H9 (cell line): ENCODE measurements around the gene OTULINL. TPM values are rescaled to one million over a fixed set of nuclear protein-coding genes. Genes with fewer than 3 reads are reported as not detected.

Source experiments
- DNase-seq: peaks from one replicate; pipeline ENCODE4 v3.0.0-alpha.2; 2017
- H2AFZ ChIP-seq: one replicate; pipeline ENCODE4 v1.6.1; 2013; ENCODE audit warnings: mild to moderate bottlenecking, low read length, control low read depth, moderate library complexity
- H2AK5ac ChIP-seq: 2 replicates; pipeline ENCODE4 v1.6.1; 2013; ENCODE audit warnings: low read length, control low read depth, mixed read lengths; ENCODE audit not compliant: insufficient read length
- H2BK120ac ChIP-seq: one replicate; pipeline ENCODE4 v1.6.1; 2013; ENCODE audit warnings: low read depth, mild to moderate bottlenecking, low read length, control low read depth, inconsistent platforms; ENCODE audit not compliant: poor library complexity, severe bottlenecking
- H2BK12ac ChIP-seq: 2 replicates; pipeline ENCODE4 v1.6.1; 2013; ENCODE audit warnings: low read length, control low read depth, mixed read lengths, low read depth; ENCODE audit not compliant: insufficient read length
- H2BK15ac ChIP-seq: 2 replicates; pipeline ENCODE4 v1.6.1; 2013; ENCODE audit warnings: low read depth, low read length, control low read depth
- H2BK20ac ChIP-seq: one replicate; pipeline ENCODE4 v1.6.1; 2013; ENCODE audit warnings: low read depth, mild to moderate bottlenecking, low read length, control low read depth, inconsistent platforms; ENCODE audit not compliant: poor library complexity, severe bottlenecking
- H2BK5ac ChIP-seq: 2 replicates; pipeline ENCODE4 v1.6.1; 2013; ENCODE audit warnings: low read length, control low read depth, mixed read lengths; ENCODE audit not compliant: insufficient read length
- H3K14ac ChIP-seq: 2 replicates; pipeline ENCODE4 v1.6.1; 2013; ENCODE audit warnings: low read length, control low read depth; ENCODE audit not compliant: insufficient read depth
- H3K18ac ChIP-seq: 2 replicates; pipeline ENCODE4 v1.6.1; 2013; ENCODE audit warnings: low read depth, mild to moderate bottlenecking, mixed read lengths, low read length, control low read depth; ENCODE audit not compliant: insufficient read length
- H3K23ac ChIP-seq: 2 replicates; pipeline ENCODE4 v1.6.1; 2013; ENCODE audit warnings: low read length, control low read depth, mixed read lengths, low read depth; ENCODE audit not compliant: insufficient read length
- H3K23me2 ChIP-seq: 2 replicates; pipeline ENCODE4 v1.6.1; 2013; ENCODE audit warnings: low read depth, mild to moderate bottlenecking, mixed read lengths, low read length, control low read depth; ENCODE audit not compliant: insufficient read length, poor library complexity, severe bottlenecking
- H3K27ac ChIP-seq: 2 replicates; pipeline ENCODE4 v1.5.1; 2013; ENCODE audit warnings: low read length, control low read depth, mixed read lengths, low read depth; ENCODE audit not compliant: insufficient read length
- H3K27me3 ChIP-seq: 2 replicates; pipeline ENCODE4 v1.6.1; 2013; ENCODE audit warnings: low read length, control low read depth, inconsistent platforms; ENCODE audit not compliant: insufficient read depth
- H3K4ac ChIP-seq: 2 replicates; pipeline ENCODE4 v1.6.1; 2013; ENCODE audit warnings: low read depth, mild to moderate bottlenecking, control low read depth, inconsistent platforms, low read length, moderate library complexity
- H3K4me1 ChIP-seq: 2 replicates; pipeline ENCODE4 v1.6.1; 2013; ENCODE audit warnings: low read length, control low read depth, inconsistent platforms; ENCODE audit not compliant: insufficient read depth
- H3K4me2 ChIP-seq: 2 replicates; pipeline ENCODE4 v1.6.1; 2013; ENCODE audit warnings: low read length, control low read depth, mixed read lengths; ENCODE audit not compliant: insufficient read length, insufficient read depth
- H3K56ac ChIP-seq: 2 replicates; pipeline ENCODE4 v1.6.1; 2013; ENCODE audit warnings: low read depth, mild to moderate bottlenecking, mixed read lengths, low read length, control low read depth; ENCODE audit not compliant: insufficient read length
- H3K79me1 ChIP-seq: 2 replicates; pipeline ENCODE4 v1.6.1; 2013; ENCODE audit warnings: low read depth, mild to moderate bottlenecking, moderate library complexity, low read length, control low read depth, inconsistent platforms; ENCODE audit not compliant: insufficient read depth, poor library complexity, severe bottlenecking
- H3K79me2 ChIP-seq: 2 replicates; pipeline ENCODE4 v1.6.1; 2013; ENCODE audit warnings: low read length, control low read depth, inconsistent platforms; ENCODE audit not compliant: insufficient read depth
- H3K9ac ChIP-seq: 2 replicates; pipeline ENCODE4 v1.6.1; 2013; ENCODE audit warnings: low read length, control low read depth, mixed read lengths; ENCODE audit not compliant: insufficient read length; ENCODE audit errors: extremely low read depth
- H3K9me3 ChIP-seq: one replicate; pipeline ENCODE4 v1.6.1; 2013; ENCODE audit warnings: low read depth, low read length, inconsistent platforms; ENCODE audit not compliant: control insufficient read depth
- H3T11ph ChIP-seq: one replicate; pipeline ENCODE4 v1.6.1; 2013; ENCODE audit warnings: mild to moderate bottlenecking, low read length, control low read depth, inconsistent platforms
- H4K20me1 ChIP-seq: one replicate; pipeline ENCODE4 v1.6.1; 2013; ENCODE audit not compliant: control insufficient read depth, insufficient read length, insufficient read depth
- H4K5ac ChIP-seq: 2 replicates; pipeline ENCODE4 v1.6.1; 2013; ENCODE audit warnings: low read depth, mild to moderate bottlenecking, mixed read lengths, low read length, control low read depth; ENCODE audit not compliant: insufficient read length
- H4K8ac ChIP-seq: replicated peaks from 2 replicates; pipeline ENCODE4 v1.6.1; 2013; ENCODE audit warnings: low read length, control low read depth, mixed read lengths, low read depth; ENCODE audit not compliant: insufficient read length
- H4K91ac ChIP-seq: 2 replicates; pipeline ENCODE4 v1.6.1; 2013; ENCODE audit warnings: low read depth, mild to moderate bottlenecking, moderate library complexity, mixed read lengths, low read length, control low read depth; ENCODE audit not compliant: insufficient read length
- H3K27ac Mint-ChIP-seq, 3 experiments: 2 replicates in 2 of 3; 3 replicates in 1 of 3; pipeline ENCODE4 v1.8.0; 2020 to 2021; ENCODE audit warnings: mixed read lengths in 3 of 3, mild to moderate bottlenecking in 1 of 3, moderate library complexity in 1 of 3
- H3K27me3 Mint-ChIP-seq: 2 replicates; pipeline ENCODE4 v1.8.0; 2021; ENCODE audit warnings: low read depth, mild to moderate bottlenecking, moderate library complexity, mixed read lengths
- H3K36me3 Mint-ChIP-seq, 3 experiments: 2 replicates in 2 of 3; 3 replicates in 1 of 3; pipeline ENCODE4 v1.8.0; 2020 to 2021; ENCODE audit warnings: low read depth in 3 of 3, mixed read lengths in 3 of 3; ENCODE audit not compliant: insufficient read depth in 1 of 3
- H3K4me1 Mint-ChIP-seq, 2 experiments: 2 replicates each; pipeline ENCODE4 v1.8.0; 2020; ENCODE audit warnings: mixed read lengths in 2 of 2
- H3K4me3 Mint-ChIP-seq, 2 experiments: 2 replicates in 1 of 2; 3 replicates in 1 of 2; pipeline ENCODE4 v1.8.0; 2020 to 2021; ENCODE audit warnings: mild to moderate bottlenecking in 2 of 2, mixed read lengths in 2 of 2, moderate library complexity in 1 of 2
- H3K9me3 Mint-ChIP-seq, 2 experiments: 2 replicates in 1 of 2; 3 replicates in 1 of 2; pipeline ENCODE4 v1.8.0; 2020; ENCODE audit warnings: mild to moderate bottlenecking in 2 of 2, mixed read lengths in 2 of 2, moderate library complexity in 1 of 2
- WGBS: extraction: QIAGEN DNeasy Blood & Tissue Kit; methylation state at CpG from one replicate; pipeline ENCODE4 v1.1.7; 2013; ENCODE audit warnings: missing lambda C conversion rate, low lambda C conversion rate, mixed read lengths; ENCODE audit not compliant: insufficient read length; ENCODE audit errors: extremely low coverage; 5-methylcytosine and 5-hydroxymethylcytosine counted together
- total RNA-seq: library from RNA; stranded (reverse); gene quantifications from 2 replicates; pipeline ENCODE4 v1.2.1, GENCODE V29; 2021
- TF ChIP-seq, protein P1 (sequence below): fragments of 200-600 bp; sonication (generic); conservative IDR thresholded peaks from 3 replicates; pipeline ENCODE4 v1.8.0; 2021; ENCODE audit warnings: antibody characterized with exemption, mild to moderate bottlenecking

Gene OTULINL
- total RNA-seq, 1 experiment from 2014 or later, result 7.5 TPM

DNA sequence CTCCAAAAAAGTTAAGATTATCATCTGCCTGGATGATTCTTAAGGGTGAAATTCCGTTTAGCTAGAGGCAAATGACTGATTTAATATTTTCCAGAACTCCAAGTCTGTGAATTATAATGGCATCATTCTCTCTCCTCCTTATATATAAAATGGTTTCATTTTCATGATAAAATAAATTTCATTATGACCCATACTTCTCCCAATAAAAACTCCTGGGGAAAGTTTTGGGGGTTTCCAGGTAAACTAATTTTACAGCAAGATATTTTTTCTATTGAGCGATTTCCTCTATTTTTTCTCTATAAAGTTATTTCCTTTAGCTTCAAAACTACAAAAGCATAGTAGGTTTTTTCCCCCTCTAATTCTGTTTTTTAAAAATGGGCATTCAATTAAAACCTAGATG is 75.3 kb downstream of the OTULINL start:
- Mint-ChIP-seq H3K36me3 (no peaks in the 10 kb centered on the region), H3K27me3 (no peaks in the 10 kb centered on the region), H3K4me3 (no peak overlapping the region), H3K4me1 (no peaks in the 10 kb centered on the region), H3K27ac (no peak overlapping the region), H3K9me3 (no peaks in the 10 kb centered on the region)
- Histone ChIP-seq H3K56ac (no peak overlapping the region), H3K23me2 (no peaks in the 10 kb centered on the region), H4K91ac (no peak overlapping the region), H3K23ac (no peak overlapping the region), H3K27me3 (no peaks in the 10 kb centered on the region), H2AFZ (no peak overlapping the region), H3K9ac (no peak overlapping the region), H2BK15ac (no peak overlapping the region), H3K79me2 (no peaks in the 10 kb centered on the region), H3K18ac (no peak overlapping the region), H3K4me1 (no peaks in the 10 kb centered on the region), H3K79me1 (no peaks in the 10 kb centered on the region), H2BK20ac (no peak overlapping the region), H2BK12ac (no peak overlapping the region), H3T11ph (no peak overlapping the region), H2AK5ac (no peak overlapping the region), H4K8ac (no peak overlapping the region), H3K4ac (no peak overlapping the region), H3K14ac (no peak overlapping the region), H3K4me2 (no peak overlapping the region), H4K20me1 (no peaks in the 10 kb centered on the region), H3K27ac (no peak overlapping the region), H2BK120ac (no peak overlapping the region), H4K5ac (no peak overlapping the region), H3K9me3 (no peaks in the 10 kb centered on the region), H2BK5ac (no peak overlapping the region)
- TF ChIP-seq, protein P1, sequence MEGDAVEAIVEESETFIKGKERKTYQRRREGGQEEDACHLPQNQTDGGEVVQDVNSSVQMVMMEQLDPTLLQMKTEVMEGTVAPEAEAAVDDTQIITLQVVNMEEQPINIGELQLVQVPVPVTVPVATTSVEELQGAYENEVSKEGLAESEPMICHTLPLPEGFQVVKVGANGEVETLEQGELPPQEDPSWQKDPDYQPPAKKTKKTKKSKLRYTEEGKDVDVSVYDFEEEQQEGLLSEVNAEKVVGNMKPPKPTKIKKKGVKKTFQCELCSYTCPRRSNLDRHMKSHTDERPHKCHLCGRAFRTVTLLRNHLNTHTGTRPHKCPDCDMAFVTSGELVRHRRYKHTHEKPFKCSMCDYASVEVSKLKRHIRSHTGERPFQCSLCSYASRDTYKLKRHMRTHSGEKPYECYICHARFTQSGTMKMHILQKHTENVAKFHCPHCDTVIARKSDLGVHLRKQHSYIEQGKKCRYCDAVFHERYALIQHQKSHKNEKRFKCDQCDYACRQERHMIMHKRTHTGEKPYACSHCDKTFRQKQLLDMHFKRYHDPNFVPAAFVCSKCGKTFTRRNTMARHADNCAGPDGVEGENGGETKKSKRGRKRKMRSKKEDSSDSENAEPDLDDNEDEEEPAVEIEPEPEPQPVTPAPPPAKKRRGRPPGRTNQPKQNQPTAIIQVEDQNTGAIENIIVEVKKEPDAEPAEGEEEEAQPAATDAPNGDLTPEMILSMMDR, result no peak
- WGBS, result no CpG with 5 or more reads among the region's 2 CpGs
- no peak for DNase-seq
